Mammary epithelial cell (primary cell): ENCODE data around the gene SPSB4.

Source experiments
- EZH2 ChIP-seq: IDR thresholded peaks from 2 replicates; pipeline ENCODE4 v1.6.1; 2012; ENCODE audit warnings: low read length, inconsistent platforms, borderline replicate concordance
- TF ChIP-seq, protein P1 (sequence below), 2 donors: IDR thresholded peaks in 1 of 2; conservative IDR thresholded peaks in 1 of 2; 2 replicates each; pipeline ENCODE4 v1.5.1; 2011 to 2012; ENCODE audit warnings: inconsistent platforms in 2 of 2, low read length in 2 of 2, mild to moderate bottlenecking in 2 of 2, control low read depth in 1 of 2, low read depth in 1 of 2; ENCODE audit not compliant: insufficient read depth in 1 of 2; ENCODE audit errors: extremely low read depth in 1 of 2

DNA sequence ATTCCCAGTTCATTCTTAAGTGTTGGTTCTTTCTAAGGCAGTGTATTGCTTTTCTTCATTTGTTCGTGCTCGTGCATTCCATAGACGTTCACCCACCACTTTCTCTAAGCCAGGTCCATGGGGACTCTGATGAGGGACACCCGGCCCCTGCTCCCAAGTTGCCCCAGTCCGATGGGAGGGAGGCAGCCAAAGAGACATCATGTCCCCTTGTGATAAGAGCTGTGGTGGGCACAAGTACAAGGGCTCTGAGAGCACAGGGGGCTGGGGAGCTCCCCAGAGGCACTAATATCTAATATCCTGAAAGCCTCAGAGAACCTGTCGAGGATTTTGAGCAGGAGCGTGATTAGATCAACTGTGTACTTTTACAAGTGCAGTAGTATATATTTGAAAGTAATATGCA, 6.3 kb downstream of the SPSB4 start:
- TF ChIP-seq, protein P1, sequence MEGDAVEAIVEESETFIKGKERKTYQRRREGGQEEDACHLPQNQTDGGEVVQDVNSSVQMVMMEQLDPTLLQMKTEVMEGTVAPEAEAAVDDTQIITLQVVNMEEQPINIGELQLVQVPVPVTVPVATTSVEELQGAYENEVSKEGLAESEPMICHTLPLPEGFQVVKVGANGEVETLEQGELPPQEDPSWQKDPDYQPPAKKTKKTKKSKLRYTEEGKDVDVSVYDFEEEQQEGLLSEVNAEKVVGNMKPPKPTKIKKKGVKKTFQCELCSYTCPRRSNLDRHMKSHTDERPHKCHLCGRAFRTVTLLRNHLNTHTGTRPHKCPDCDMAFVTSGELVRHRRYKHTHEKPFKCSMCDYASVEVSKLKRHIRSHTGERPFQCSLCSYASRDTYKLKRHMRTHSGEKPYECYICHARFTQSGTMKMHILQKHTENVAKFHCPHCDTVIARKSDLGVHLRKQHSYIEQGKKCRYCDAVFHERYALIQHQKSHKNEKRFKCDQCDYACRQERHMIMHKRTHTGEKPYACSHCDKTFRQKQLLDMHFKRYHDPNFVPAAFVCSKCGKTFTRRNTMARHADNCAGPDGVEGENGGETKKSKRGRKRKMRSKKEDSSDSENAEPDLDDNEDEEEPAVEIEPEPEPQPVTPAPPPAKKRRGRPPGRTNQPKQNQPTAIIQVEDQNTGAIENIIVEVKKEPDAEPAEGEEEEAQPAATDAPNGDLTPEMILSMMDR (conservative IDR thresholded peaks at IDR 0.05 in 1 of 2, IDR thresholded peaks at IDR 0.05 in 1 of 2; ENCODE audit: extremely low read depth in 1 of 2, insufficient read depth in 1 of 2, low read depth in 1 of 2, low read length in 2 of 2), result no peak
- no peak for TF ChIP-seq EZH2
